Left lung (tissue), 10 donors: ENCODE measurements around the gene BNC2. TPM values are rescaled to one million over a fixed set of nuclear protein-coding genes. Genes with fewer than 3 reads are reported as not detected.

Source experiments
- ATAC-seq: fragments of 200-7000 bp; cut with Tn5 transposase; one replicate; pipeline ENCODE4 v1.9.1; 2020; ENCODE audit warnings: moderate library complexity
- DNase-seq, 4 donors: peaks; one replicate each; pipeline ENCODE4 v3.0.0-alpha.2; 2013 to 2020
- H3K27ac ChIP-seq, 2 donors: fragments of 200-600 bp; sonication (generic) in 1 of 2; one replicate each; pipeline versions ENCODE4 v1.5.0 to v1.8.0; 2020 to 2021
- H3K27me3 ChIP-seq, 2 donors: fragments of 200-600 bp; sonication (generic) in 1 of 2; one replicate each; pipeline versions ENCODE4 v1.5.0 to v1.8.0; 2020 to 2021
- H3K36me3 ChIP-seq, 2 donors: fragments of 200-600 bp; sonication (generic) in 1 of 2; one replicate each; pipeline versions ENCODE4 v1.5.0 to v1.8.0; 2020 to 2021
- H3K4me1 ChIP-seq, 2 donors: fragments of 200-600 bp; one replicate each; pipeline ENCODE4 v1.8.0; 2021
- H3K4me3 ChIP-seq, 2 donors: fragments of 200-600 bp; sonication (generic) in 1 of 2; one replicate each; pipeline versions ENCODE4 v1.5.0 to v1.8.0; 2020 to 2021; ENCODE audit warnings: mild to moderate bottlenecking in 1 of 2
- H3K9me3 ChIP-seq, 2 donors: fragments of 200-600 bp; sonication (generic) in 1 of 2; one replicate each; pipeline versions ENCODE4 v1.5.0 to v1.8.0; 2020 to 2021
- CTCF ChIP-seq, 2 donors: fragments of 200-600 bp; sonication (generic) in 1 of 2; IDR thresholded peaks; one replicate each; pipeline versions ENCODE4 v1.5.0 to v1.8.0; 2021; ENCODE audit warnings: antibody characterized with exemption in 2 of 2
- intact Hi-C, 2 donors: fragments of 100-400 bp; cut with DNase I; formaldehyde crosslinking; loops; one replicate each; pipeline versions ENCODE4 v1.11.2 to v1.14.2; 2022
- polyA plus RNA-seq, 6 donors: library from polyadenylated mRNA; unstranded; fragments of 120-200 nt; gene quantifications; one replicate each; pipeline ENCODE4 v1.2.1, GENCODE V29; 2013; ENCODE audit not compliant: insufficient read length in 6 of 6
- total RNA-seq, 2 donors: library from RNA; stranded (reverse); fragmentation: NEBNext Ultra II Directional; extraction: Animal tissue kit (Norgen Biotek cat#: 25700); gene quantifications; one replicate each; pipeline ENCODE4 v1.2.1, GENCODE V29; 2021
- donor health status: DM: no; HTN: yes; CAD: no.
- donor health status: DM: no; HTN: no; CAD: no.

The BNC2 gene
- total and polyA plus RNA-seq, 8 donors: 9.6 to 19.3 (median 12.9) TPM

GRCh38 chr9:16725066-16725465, 145.4 kb downstream of the BNC2 start:
- Histone ChIP-seq H3K27ac (no peak overlapping the region), H3K9me3 (no peaks in the 10 kb centered on the region), H3K4me1 (peaks cover 3 to 16% of the 10 kb centered on the region in 2 donors), H3K36me3 (no peaks in the 10 kb centered on the region), H3K27me3 (peaks cover 0 to 39% of the 10 kb centered on the region in 2 donors), H3K4me3 (no peak overlapping the region)
- no peak for TF ChIP-seq CTCF (IDR thresholded peaks at IDR 0.05)
- DNase-seq (no peak), ATAC-seq (no peak)
- intact Hi-C loops: no loop called here

- intact Hi-C loops: no loop called here
- Histone ChIP-seq H3K27me3 (peaks cover 0 to 18% of the 10 kb centered on the region in 2 donors), H3K36me3 (no peaks in the 10 kb centered on the region), H3K9me3 (no peaks in the 10 kb centered on the region), H3K4me1 (peaks cover 0 to 10% of the 10 kb centered on the region in 2 donors), H3K4me3 (no peak overlapping the region), H3K27ac (peak overlapping the region in 1 of 2 donors; percentile 7)
- peak; percentile 31 for ATAC-seq
- no peak for DNase-seq
- no peak for TF ChIP-seq CTCF (IDR thresholded peaks at IDR 0.05)
Observed at GRCh38 chr9:16721972-16722371, 148.5 kb downstream of the BNC2 start.

GRCh38 chr9:16720386-16720785, 150.1 kb downstream of the BNC2 start:
- no peaks in the 10 kb centered on the region for H3K36me3 ChIP-seq
- no peaks in the 10 kb centered on the region for H3K9me3 ChIP-seq
- no peak overlapping the region for H3K27ac ChIP-seq
- no peak overlapping the region for H3K4me3 ChIP-seq
- ATAC-seq (no peak), DNase-seq (no peak)
- H3K4me1 ChIP-seq: peaks cover 0 to 6% of the 10 kb centered on the region in 2 donors
- intact Hi-C loops: no loop called here
- H3K27me3 ChIP-seq: peaks cover 0 to 2% of the 10 kb centered on the region in 2 donors
- TF ChIP-seq CTCF (IDR thresholded peaks at IDR 0.05): no peak

- Histone ChIP-seq H3K4me1 (peaks cover 0 to 6% of the 10 kb centered on the region in 2 donors), H3K27ac (no peak overlapping the region), H3K36me3 (no peaks in the 10 kb centered on the region), H3K4me3 (no peak overlapping the region), H3K9me3 (no peaks in the 10 kb centered on the region), H3K27me3 (no peaks in the 10 kb centered on the region)
- intact Hi-C loops: no loop called here
- DNase-seq (no peak), ATAC-seq (no peak)
- no peak for TF ChIP-seq CTCF (IDR thresholded peaks at IDR 0.05)
Observed at GRCh38 chr9:16719921-16720320, 150.5 kb downstream of the BNC2 start.

GRCh38 chr9:16718952-16719351, 151.5 kb downstream of the BNC2 start:
- ATAC-seq (peak; percentile 24), DNase-seq (no peak)
- intact Hi-C loops: no loop called here
- Histone ChIP-seq H3K36me3 (no peaks in the 10 kb centered on the region), H3K4me1 (peaks cover 0 to 6% of the 10 kb centered on the region in 2 donors), H3K27ac (no peak overlapping the region), H3K9me3 (no peaks in the 10 kb centered on the region), H3K4me3 (no peak overlapping the region), H3K27me3 (no peaks in the 10 kb centered on the region)
- no peak for TF ChIP-seq CTCF (IDR thresholded peaks at IDR 0.05)
